Keratinocyte (primary cell): ENCODE results near the gene CCDC102B.

ENCODE experiments used
- EZH2 ChIP-seq: IDR thresholded peaks from one replicate; pipeline ENCODE4 v1.6.1; 2012; ENCODE audit warnings: inconsistent platforms, mild to moderate bottlenecking, low read length, moderate library complexity
- TF ChIP-seq, protein P1 (sequence below), 3 experiments: IDR thresholded peaks in 1 of 3; conservative IDR thresholded peaks in 1 of 3; optimal IDR thresholded peaks in 1 of 3; 2 replicates in 2 of 3; 3 replicates in 1 of 3; pipeline versions ENCODE3 to v1.5.1; 2011; ENCODE audit warnings: low read length in 3 of 3, mild to moderate bottlenecking in 3 of 3, moderate library complexity in 2 of 3, control low read depth in 1 of 3, inconsistent platforms in 1 of 3; ENCODE audit not compliant: insufficient read depth in 2 of 3; ENCODE audit errors: extremely low read depth in 1 of 3

DNA sequence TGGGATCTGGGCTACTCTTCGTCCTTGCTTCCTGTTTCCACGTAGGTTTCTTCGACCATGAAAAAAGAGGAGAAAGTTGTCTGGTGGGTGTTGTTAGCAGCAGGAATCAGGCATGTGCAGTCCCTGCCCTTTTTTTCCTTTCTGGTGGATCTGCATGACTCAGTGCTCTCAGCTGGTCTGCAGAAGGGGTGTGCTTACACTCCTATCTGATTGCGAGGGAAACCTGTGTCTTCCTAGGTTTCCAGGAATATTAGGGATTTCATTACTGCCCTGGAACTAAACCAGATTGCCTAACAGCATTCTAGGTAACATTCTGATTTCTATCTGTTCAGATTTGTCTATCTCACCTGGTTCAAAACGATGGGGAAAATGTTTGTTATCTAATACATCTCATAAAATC, 174.3 kb downstream of the CCDC102B start:
- TF ChIP-seq, protein P1, sequence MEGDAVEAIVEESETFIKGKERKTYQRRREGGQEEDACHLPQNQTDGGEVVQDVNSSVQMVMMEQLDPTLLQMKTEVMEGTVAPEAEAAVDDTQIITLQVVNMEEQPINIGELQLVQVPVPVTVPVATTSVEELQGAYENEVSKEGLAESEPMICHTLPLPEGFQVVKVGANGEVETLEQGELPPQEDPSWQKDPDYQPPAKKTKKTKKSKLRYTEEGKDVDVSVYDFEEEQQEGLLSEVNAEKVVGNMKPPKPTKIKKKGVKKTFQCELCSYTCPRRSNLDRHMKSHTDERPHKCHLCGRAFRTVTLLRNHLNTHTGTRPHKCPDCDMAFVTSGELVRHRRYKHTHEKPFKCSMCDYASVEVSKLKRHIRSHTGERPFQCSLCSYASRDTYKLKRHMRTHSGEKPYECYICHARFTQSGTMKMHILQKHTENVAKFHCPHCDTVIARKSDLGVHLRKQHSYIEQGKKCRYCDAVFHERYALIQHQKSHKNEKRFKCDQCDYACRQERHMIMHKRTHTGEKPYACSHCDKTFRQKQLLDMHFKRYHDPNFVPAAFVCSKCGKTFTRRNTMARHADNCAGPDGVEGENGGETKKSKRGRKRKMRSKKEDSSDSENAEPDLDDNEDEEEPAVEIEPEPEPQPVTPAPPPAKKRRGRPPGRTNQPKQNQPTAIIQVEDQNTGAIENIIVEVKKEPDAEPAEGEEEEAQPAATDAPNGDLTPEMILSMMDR (optimal IDR thresholded peaks at IDR 0.05 in 1 of 3, IDR thresholded peaks at IDR 0.05 in 1 of 3, conservative IDR thresholded peaks at IDR 0.05 in 1 of 3; ENCODE audit: extremely low read depth in 1 of 3, insufficient read depth in 2 of 3, low read length in 3 of 3) = no peak
- TF ChIP-seq EZH2 = no peak
